GM12878 (cell line): Measurements from ENCODE around the gene ISG20. TPM values are rescaled to one million over a fixed set of nuclear protein-coding genes. Genes with fewer than 3 reads are reported as not detected.

ENCODE experiments used
- ATF3 ChIP-seq: IDR thresholded peaks from 2 replicates; pipeline ENCODE4 v1.6.1; 2011; ENCODE audit warnings: low read depth, mild to moderate bottlenecking, low read length, moderate library complexity, borderline replicate concordance; ENCODE audit errors: extremely low read depth
- CEBPZ ChIP-seq: fragments of 150-350 bp; IDR thresholded peaks from 2 replicates; pipeline ENCODE4 v1.6.1; 2016; ENCODE audit warnings: low read depth, low read length
- CHD1 ChIP-seq: IDR thresholded peaks from 2 replicates; pipeline ENCODE4 v1.6.1; 2012; ENCODE audit warnings: low read depth, low read length, improper control_type of control experiment
- CHD2 ChIP-seq: IDR thresholded peaks from 2 replicates; pipeline ENCODE4 v1.6.1; 2011; ENCODE audit warnings: low read depth, low read length, improper control_type of control experiment, borderline replicate concordance
- DPF2 ChIP-seq: fragments of 450-650 bp; IDR thresholded peaks from 2 replicates; pipeline ENCODE4 v1.6.1; 2017; ENCODE audit warnings: mild to moderate bottlenecking
- EGR1 ChIP-seq, 2 experiments: IDR thresholded peaks; 1 replicate in 1 of 2; 2 replicates in 1 of 2; pipeline ENCODE4 v1.6.1; 2011 to 2012; ENCODE audit warnings: low read depth in 2 of 2, low read length in 2 of 2, borderline replicate concordance in 1 of 2, mild to moderate bottlenecking in 1 of 2, moderate library complexity in 1 of 2
- FOXK2 ChIP-seq: fragments of 450-650 bp; IDR thresholded peaks from 2 replicates; pipeline ENCODE4 v1.6.1; 2017; ENCODE audit warnings: mild to moderate bottlenecking, moderate library complexity
- IKZF1 ChIP-seq: fragments of 450-650 bp; conservative IDR thresholded peaks from 2 replicates; pipeline ENCODE4 v1.6.1; 2017; ENCODE audit warnings: antibody characterized with exemption, mild to moderate bottlenecking
- KDM1A ChIP-seq: fragments of 200-600 bp; sonication (generic); IDR thresholded peaks from 2 replicates; pipeline ENCODE4 v1.6.1; 2016; ENCODE audit warnings: borderline replicate concordance
- MTA3 ChIP-seq: IDR thresholded peaks from 2 replicates; pipeline ENCODE4 v1.6.1; 2012; ENCODE audit warnings: low read length, inconsistent platforms, borderline replicate concordance
- NFXL1 ChIP-seq: fragments of 450-650 bp; IDR thresholded peaks from 2 replicates; pipeline ENCODE4 v1.6.1; 2017; ENCODE audit warnings: antibody characterized with exemption, mild to moderate bottlenecking, borderline replicate concordance
- NR2C2 ChIP-seq: IDR thresholded peaks from 2 replicates; pipeline ENCODE4 v1.6.1; 2011; ENCODE audit warnings: borderline replicate concordance, low read depth; ENCODE audit not compliant: control insufficient read depth, insufficient read length
- POU2F2 ChIP-seq: IDR thresholded peaks from 3 replicates; pipeline ENCODE4 v1.6.1; 2011; ENCODE audit warnings: low read depth, mild to moderate bottlenecking, low read length, borderline replicate concordance
- RAD51 ChIP-seq: fragments of 450-650 bp; IDR thresholded peaks from 2 replicates; pipeline ENCODE4 v1.6.1; 2016; ENCODE audit warnings: moderate library complexity, mild to moderate bottlenecking, inconsistent platforms
- RBBP5 ChIP-seq: fragments of 200-600 bp; sonication (generic); conservative IDR thresholded peaks from 2 replicates; pipeline ENCODE4 v1.6.1; 2016
- RELA ChIP-seq: fragments of 450-650 bp; IDR thresholded peaks from 2 replicates; pipeline ENCODE4 v1.8.0; 2014; ENCODE audit warnings: borderline replicate concordance; ENCODE audit not compliant: partially characterized antibody
- SKIL ChIP-seq: fragments of 450-650 bp; IDR thresholded peaks from 2 replicates; pipeline ENCODE4 v1.6.1; 2017; ENCODE audit warnings: mild to moderate bottlenecking, low read depth, inconsistent platforms; ENCODE audit not compliant: poor library complexity, severe bottlenecking
- SMAD5 ChIP-seq: IDR thresholded peaks from 2 replicates; pipeline ENCODE4 v1.6.1; 2016; ENCODE audit warnings: antibody characterized with exemption, low read depth
- SPI1 ChIP-seq: IDR thresholded peaks from 2 replicates; pipeline ENCODE4 v1.6.1; 2011; ENCODE audit warnings: low read depth, mild to moderate bottlenecking, low read length, moderate library complexity, borderline replicate concordance; ENCODE audit not compliant: insufficient read depth
- SREBF2 ChIP-seq: IDR thresholded peaks from 2 replicates; pipeline ENCODE4 v1.6.1; 2012; ENCODE audit warnings: mild to moderate bottlenecking, low read length
- TAF1 ChIP-seq: IDR thresholded peaks from 2 replicates; pipeline ENCODE4 v1.6.1; 2011; ENCODE audit warnings: mild to moderate bottlenecking, low read depth, low read length, borderline replicate concordance
- TARDBP ChIP-seq: IDR thresholded peaks from 2 replicates; pipeline ENCODE4 v1.6.1; 2016; ENCODE audit warnings: borderline replicate concordance
- USF2 ChIP-seq: IDR thresholded peaks from 2 replicates; pipeline ENCODE4 v1.6.1; 2011; ENCODE audit warnings: low read depth, low read length, improper control_type of control experiment, borderline replicate concordance
- WRNIP1 ChIP-seq: IDR thresholded peaks from 2 replicates; pipeline ENCODE4 v1.6.1; 2011; ENCODE audit warnings: low read depth, low read length, improper control_type of control experiment, borderline replicate concordance
- ZBED1 ChIP-seq: IDR thresholded peaks from 2 replicates; pipeline ENCODE4 v1.6.1; 2016; ENCODE audit warnings: borderline replicate concordance
- ZNF274 ChIP-seq: IDR thresholded peaks from one replicate; pipeline ENCODE4 v1.8.0; 2011; ENCODE audit not compliant: insufficient read length, insufficient read depth
- ZSCAN29 ChIP-seq: fragments of 450-650 bp; IDR thresholded peaks from 2 replicates; pipeline ENCODE4 v1.6.1; 2017; ENCODE audit warnings: mild to moderate bottlenecking, moderate library complexity
- polyA plus RNA-seq, 11 experiments: library from polyadenylated mRNA; depleted of rRNA in 4 of 11; unstranded in 6 of 11; stranded (reverse) in 5 of 11; fragments of >200 nt; fragmentation: Nextera tagmentation in 4 of 11; fragmentation: Illumina TruSeq in 1 of 11; extraction: Ambion mirVana in 4 of 11; extraction: Trizol in 1 of 11; gene quantifications; 1 replicate in 1 of 11; 2 replicates in 10 of 11; pipeline versions ENCODE4 v1.2.1 to v1.2.3, GENCODE V29; 2011 to 2016; ENCODE audit warnings: inconsistent platforms in 2 of 11, missing spikeins in 2 of 11, low read depth in 1 of 11
- total RNA-seq, 4 experiments: library from RNA; depleted of rRNA in 3 of 4; stranded (reverse); fragments of >200 nt in 3 of 4; fragmentation: Illumina TruSeq in 1 of 4; extraction: Trizol in 1 of 4; gene quantifications; 2 replicates each; pipeline versions ENCODE4 v1.2.1 to v1.2.3, GENCODE V29; 2013 to 2021

Gene ISG20
- total and polyA plus RNA-seq, 10 of the 15 experiments (the other 5 are each of a cell fraction or from before 2014, with no cell fraction given) = 23.4 to 210 (median 85.9) TPM

- TF ChIP-seq TAF1 = no peak
- TF ChIP-seq RELA = no peak
- peak; percentile 40; the same call in 1 of the 3 replicates for TF ChIP-seq POU2F2
- TF ChIP-seq NFXL1 = no peak
- no peak for TF ChIP-seq ATF3
- TF ChIP-seq ZSCAN29 = no peak
- no peak for TF ChIP-seq WRNIP1
- no peak for TF ChIP-seq SREBF2
- TF ChIP-seq MTA3 = no peak
- no peak for TF ChIP-seq ZBED1
- TF ChIP-seq CHD1 = no peak
- no peak for TF ChIP-seq CEBPZ
- peak in 1 of 2 experiments; percentile 58; a peak in 2 of 3 replicates for TF ChIP-seq EGR1 (IDR thresholded peaks at IDR 0.05; ENCODE audit: borderline replicate concordance in 1 of 2, low read depth in 2 of 2, low read length in 2 of 2)
- peak; percentile 46 for TF ChIP-seq RAD51
- no peak for TF ChIP-seq ZNF274
- TF ChIP-seq KDM1A = no peak
- no peak for TF ChIP-seq NR2C2
- no peak for TF ChIP-seq TARDBP
- TF ChIP-seq SPI1 = peak; percentile 67; the same call in 1 of the 2 replicates
- no peak for TF ChIP-seq SMAD5
- TF ChIP-seq SKIL = peak; percentile 55
- TF ChIP-seq DPF2 = peak; percentile 96
- no peak for TF ChIP-seq FOXK2
- TF ChIP-seq USF2 = no peak
- peak; percentile 80 for TF ChIP-seq IKZF1
- TF ChIP-seq CHD2 = 0 out of 2 replicates have a peak, but pooled peaks have one; percentile 39
- TF ChIP-seq RBBP5 = no peak
These were observed 18.0 kb downstream of the ISG20 start (continued) for GRCh38 chr15:88656760-88657221.
